Measurements from ENCODE around the gene STRIP1.

Gene STRIP1

GRCh38 chr1:110053552-110054428, 19.4 kb downstream of the STRIP1 start:
- DNase-seq = peak; percentile 78 to 80

DNA sequence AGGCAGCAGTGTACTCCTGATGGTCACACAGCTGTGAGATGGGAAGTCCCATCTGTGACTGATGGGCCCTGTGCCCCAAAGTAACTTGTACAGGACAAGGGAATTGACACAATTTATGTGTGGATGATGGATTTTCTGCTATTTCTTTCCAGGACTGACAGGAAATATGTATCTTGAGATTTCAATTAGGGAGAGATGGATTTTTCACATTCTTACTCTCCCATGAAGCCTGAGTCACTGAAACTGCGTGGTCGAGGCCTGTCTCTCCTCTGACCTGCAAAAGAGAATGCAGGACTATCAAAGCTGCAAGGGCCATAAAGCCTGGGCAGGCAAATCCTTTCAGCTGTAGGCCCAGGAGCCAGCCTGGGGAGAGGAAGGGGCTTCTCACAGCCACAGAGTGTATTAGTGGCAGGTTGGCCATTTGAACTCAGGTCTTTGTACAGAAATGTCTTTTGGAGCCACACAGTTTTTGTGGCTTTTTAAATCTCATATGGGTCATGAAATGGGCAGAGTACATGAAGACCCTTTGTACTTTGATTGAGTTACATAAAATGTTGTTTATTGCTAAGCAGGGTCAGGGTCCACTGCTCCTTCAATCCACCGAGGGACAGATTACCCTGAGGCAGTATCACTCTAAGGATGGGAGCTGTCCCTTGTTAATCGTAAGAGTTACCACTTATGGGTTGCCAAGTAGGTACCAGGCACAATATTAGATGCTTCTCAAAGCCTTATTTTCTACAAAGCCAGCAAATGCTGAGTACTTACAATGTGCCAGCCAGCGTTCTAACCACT, 21.3 kb downstream of the STRIP1 start:
- no peak for DNase-seq

GRCh38 chr1:110056285-110056683, 21.9 kb downstream of the STRIP1 start:
- DNase-seq = no peak

- DNase-seq = no peak
These were observed 22.4 kb downstream of the STRIP1 start for GRCh38 chr1:110056776-110057175.

- no peak for DNase-seq
These were observed 23.6 kb downstream of the STRIP1 start for GRCh38 chr1:110057963-110058518.

GRCh38 chr1:110058591-110058990, 24.2 kb downstream of the STRIP1 start:
- no peak for DNase-seq

GRCh38 chr1:110059133-110059863, 24.9 kb downstream of the STRIP1 start:
- DNase-seq = no peak

DNA sequence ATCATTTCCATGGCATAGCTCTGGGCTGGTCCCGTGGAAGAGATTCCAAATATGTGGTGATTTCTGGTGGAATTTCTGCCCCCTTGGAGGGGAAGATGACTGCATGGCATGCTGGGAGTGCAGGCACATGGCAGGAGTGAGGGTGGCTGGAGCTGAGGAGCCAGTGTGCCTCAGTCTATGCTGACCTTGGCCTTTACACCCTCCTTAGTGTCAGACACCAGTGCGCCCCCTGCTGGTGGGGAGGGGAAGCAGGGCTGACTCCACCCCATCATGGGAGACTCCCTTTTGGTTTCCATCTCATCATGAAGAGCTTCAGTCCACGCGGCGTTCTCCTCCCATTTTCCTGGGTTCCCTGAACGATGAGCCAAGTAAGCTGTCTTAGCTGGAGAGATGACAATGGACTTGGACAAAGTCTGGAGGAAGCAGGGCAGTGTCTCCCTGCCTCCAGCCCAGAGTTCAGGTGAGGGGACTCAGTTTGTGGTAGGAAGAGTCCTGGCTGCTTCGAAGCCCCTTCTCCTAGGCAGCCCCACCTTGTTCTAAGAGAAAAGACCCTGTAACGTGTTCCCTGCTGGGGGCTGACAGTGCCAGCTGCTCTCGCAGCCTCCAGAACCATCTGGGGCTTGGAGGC, 25.7 kb downstream of the STRIP1 start:
- DNase-seq = peak; percentile 85 to 87

DNA sequence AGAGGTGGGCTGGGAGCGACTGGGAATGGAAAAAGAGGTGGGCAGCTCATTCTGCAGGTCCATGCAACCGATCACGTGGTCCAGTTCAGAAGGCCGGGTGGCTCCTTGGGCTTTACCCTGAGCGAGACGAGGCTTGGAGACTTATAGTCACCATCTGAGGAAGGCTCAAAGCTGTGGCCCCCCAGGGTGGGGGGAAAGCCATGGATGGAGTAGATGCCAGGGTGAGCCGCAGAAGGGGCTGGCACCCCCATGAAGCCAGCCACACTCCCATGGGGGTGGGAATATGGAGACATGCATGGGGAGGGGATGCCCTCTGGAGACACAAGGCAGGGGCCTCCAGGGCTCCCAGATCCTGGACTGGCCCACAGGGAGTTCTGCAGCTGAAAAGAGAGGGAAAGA, 26.2 kb downstream of the STRIP1 start:
- DNase-seq = no peak

GRCh38 chr1:110061341-110061740, 26.9 kb downstream of the STRIP1 start:
- no peak for DNase-seq

DNA sequence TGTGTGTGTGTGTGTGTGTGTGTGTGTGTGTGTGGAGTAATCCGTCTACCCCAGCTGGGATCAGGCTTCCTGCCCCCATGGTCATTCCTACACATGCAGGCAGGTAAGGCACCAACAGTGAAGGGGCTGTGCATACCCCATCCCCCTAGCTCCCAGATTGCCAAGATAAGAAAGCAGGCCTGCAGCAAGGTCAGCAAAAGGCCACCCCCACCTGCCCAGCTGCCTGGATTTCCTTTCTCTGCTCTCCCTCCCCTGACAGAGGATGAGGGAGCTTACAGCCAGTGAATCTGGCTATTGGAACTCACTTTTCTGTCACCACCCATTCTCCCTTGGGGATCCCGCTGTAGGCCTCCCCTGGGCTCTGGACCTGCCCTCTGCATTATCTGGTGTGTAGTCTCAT, 28.2 kb downstream of the STRIP1 start:
- DNase-seq = no peak

DNA sequence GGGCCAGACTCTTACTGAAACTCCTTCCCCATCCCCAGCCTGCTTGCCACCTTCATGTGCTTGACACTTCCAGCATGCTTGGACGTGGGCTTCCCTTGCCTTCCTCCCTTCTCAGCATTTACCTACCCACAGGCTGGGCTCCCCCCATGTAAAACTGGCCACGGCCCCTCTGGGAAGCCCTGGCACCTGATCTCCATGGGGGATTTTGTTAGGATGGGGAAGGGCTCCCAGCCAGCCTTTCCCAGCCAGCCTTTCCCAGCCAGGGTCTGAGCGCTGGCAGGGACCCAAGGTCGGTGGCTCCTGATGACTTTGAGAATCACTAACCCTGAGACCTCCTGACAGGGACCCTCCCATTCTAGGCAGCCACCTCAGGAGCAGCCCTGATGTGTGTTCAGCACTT, 29.4 kb downstream of the STRIP1 start:
- no peak for DNase-seq

- no peak for DNase-seq
These were observed 30.3 kb downstream of the STRIP1 start for GRCh38 chr1:110064576-110065337.

- DNase-seq = no peak
These were observed 31.4 kb downstream of the STRIP1 start for GRCh38 chr1:110065841-110066240.

DNA sequence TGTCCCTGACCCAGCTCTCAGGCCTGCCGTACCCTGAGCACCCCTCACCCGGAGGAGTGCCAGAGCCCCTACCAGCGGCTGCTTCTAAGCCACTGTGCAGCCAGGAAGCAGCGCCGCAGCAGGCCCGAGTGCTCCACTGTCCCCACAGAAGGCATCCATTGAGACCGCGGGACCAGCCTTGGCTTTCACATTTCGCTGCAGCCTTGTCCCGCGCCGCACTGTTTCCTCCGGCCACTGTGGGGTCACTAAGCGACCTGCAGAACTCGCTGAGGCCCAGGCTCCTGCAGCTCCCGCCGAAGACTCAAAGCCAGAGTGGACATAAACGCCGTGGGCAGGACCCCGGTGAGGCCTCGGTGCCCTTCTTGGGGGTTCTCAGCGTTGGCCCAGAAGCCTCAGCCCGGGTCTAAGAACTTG, 33.1 kb downstream of the STRIP1 start:
- no peak for DNase-seq

DNA sequence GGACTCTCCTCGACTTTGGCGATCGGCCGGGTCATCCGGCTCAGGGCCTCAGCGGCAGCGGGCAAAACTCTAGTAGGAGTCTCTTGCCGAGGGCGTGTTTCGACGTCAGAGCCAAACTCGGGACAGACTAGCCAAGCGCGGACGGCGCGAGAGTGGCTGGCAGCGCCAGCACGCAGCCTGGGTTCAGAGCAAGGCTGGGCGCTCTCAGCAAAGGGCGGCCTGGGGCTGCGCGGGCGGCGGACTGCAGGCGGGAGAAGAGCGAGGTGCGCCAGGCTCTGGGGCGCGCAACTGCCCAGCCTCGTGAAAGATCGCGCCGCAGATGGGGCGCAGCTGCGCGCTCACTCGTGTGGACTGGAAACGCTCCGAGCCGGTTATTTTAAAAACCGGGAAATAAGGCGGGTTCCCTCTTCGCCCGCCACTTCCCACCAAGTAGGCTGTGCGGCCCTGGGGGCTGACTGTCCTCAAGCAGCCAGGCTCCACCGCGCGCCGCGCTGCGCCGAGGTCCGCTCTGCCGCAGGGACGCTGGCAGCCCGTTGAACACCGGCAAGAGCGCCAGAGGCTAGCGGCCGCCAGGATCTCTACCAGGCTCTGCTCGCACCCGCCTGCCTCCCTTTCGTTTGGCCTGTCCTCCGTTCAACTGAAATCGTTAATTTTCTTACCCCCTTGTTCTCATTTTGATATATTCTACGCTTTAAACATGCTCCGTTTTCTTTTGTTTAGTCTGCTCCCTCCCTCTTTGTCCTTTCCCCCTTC, 33.6 kb downstream of the STRIP1 start:
- peak in 1 of 2 experiments; percentile 10 for DNase-seq

- DNase-seq = peak; percentile 19 to 20
These were observed 34.4 kb downstream of the STRIP1 start for GRCh38 chr1:110068646-110069403.

- peak in 1 of 2 experiments; percentile 20 for DNase-seq
These were observed 35.2 kb downstream of the STRIP1 start for GRCh38 chr1:110069404-110070281.

GRCh38 chr1:110070282-110070669, 35.9 kb downstream of the STRIP1 start:
- no peak for DNase-seq

Data from activated CD4-positive, alpha-beta T cell treated with anti-CD3 and anti-CD28 coated beads, Interleukin-2, amount 50 U/mL, for 48 hours (primary cell).